Fibroblast of the aortic adventitia (primary cell): ENCODE results near the gene IZUMO4. TPM values are rescaled to one million over a fixed set of nuclear protein-coding genes. Genes with fewer than 3 reads are reported as not detected.

ENCODE experiments used
- DNase-seq: peaks from one replicate; pipeline ENCODE4 v3.0.0-alpha.2; 2010; ENCODE audit warnings: low read depth
- H3K4me3 ChIP-seq: 2 replicates; pipeline ENCODE4 v1.5.1; 2011; ENCODE audit warnings: low read depth, mild to moderate bottlenecking, control low read depth, low read length, moderate library complexity
- CTCF ChIP-seq: IDR thresholded peaks from 2 replicates; pipeline ENCODE4 v1.5.1; 2011; ENCODE audit warnings: mild to moderate bottlenecking, low read length, control low read depth, inconsistent platforms; ENCODE audit not compliant: insufficient read depth
- total RNA-seq: library from RNA; depleted of rRNA; stranded (reverse); fragments of >200 nt; gene quantifications from 2 replicates; pipeline ENCODE4 v1.2.3, GENCODE V29; 2012; ENCODE audit warnings: low replicate concordance

Gene IZUMO4
- total RNA-seq, 1 donor, result 1.4 TPM

- no peak for DNase-seq
- no peak overlapping the region for H3K4me3 ChIP-seq
- TF ChIP-seq CTCF, result no peak
Observed at GRCh38 chr19:2064395-2064787, 32.3 kb upstream of the IZUMO4 start.

- H3K4me3 ChIP-seq, result no peak overlapping the region
- DNase-seq, result peak; percentile 38
- TF ChIP-seq CTCF, result peak; percentile 11
Observed at GRCh38 chr19:2064788-2065524, 31.8 kb upstream of the IZUMO4 start.

- no peak overlapping the region for H3K4me3 ChIP-seq
- no peak for DNase-seq
- no peak for TF ChIP-seq CTCF
Observed at GRCh38 chr19:2070436-2070827, 26.3 kb upstream of the IZUMO4 start.

- H3K4me3 ChIP-seq, result no peak overlapping the region
- no peak for DNase-seq
- TF ChIP-seq CTCF, result no peak
Observed at GRCh38 chr19:2070986-2071673, 25.6 kb upstream of the IZUMO4 start.

- no peak for TF ChIP-seq CTCF
- H3K4me3 ChIP-seq, result no peak overlapping the region
- no peak for DNase-seq
Observed at GRCh38 chr19:2072757-2073551, 23.8 kb upstream of the IZUMO4 start.

- TF ChIP-seq CTCF, result no peak
- no peak overlapping the region for H3K4me3 ChIP-seq
- no peak for DNase-seq
Observed at GRCh38 chr19:2076526-2076944, 20.2 kb upstream of the IZUMO4 start.
